Uterus (tissue), 4 donors: ENCODE results near the gene COL23A1. TPM values are rescaled to one million over a fixed set of nuclear protein-coding genes. Genes with fewer than 3 reads are reported as not detected.

Source experiments
- DNase-seq, 2 donors: peaks; one replicate each; pipeline ENCODE4 v3.0.0-alpha.2; 2019 to 2020
- H3K27ac ChIP-seq, 2 donors: fragments of 200-600 bp; sonication (generic); 1 replicate in 1 of 2; 2 replicates in 1 of 2; pipeline ENCODE4 v1.5.1; 2016 to 2018
- H3K27me3 ChIP-seq, 2 donors: fragments of 200-600 bp; sonication (generic); one replicate each; pipeline ENCODE4 v1.5.1; 2018 to 2019; ENCODE audit warnings: control low read depth in 1 of 2
- H3K36me3 ChIP-seq, 2 donors: fragments of 200-600 bp; sonication (generic); one replicate each; pipeline ENCODE4 v1.5.1; 2019; ENCODE audit warnings: control low read depth in 1 of 2
- H3K4me1 ChIP-seq, 2 donors: fragments of 200-600 bp; sonication (generic); one replicate each; pipeline ENCODE4 v1.5.1; 2018 to 2019; ENCODE audit warnings: control low read depth in 1 of 2
- H3K4me3 ChIP-seq, 2 donors: fragments of 200-600 bp; sonication (generic); 1 replicate in 1 of 2; 2 replicates in 1 of 2; pipeline ENCODE4 v1.5.1; 2018 to 2019; ENCODE audit warnings: mild to moderate bottlenecking in 1 of 2
- H3K9me3 ChIP-seq, 2 donors: fragments of 200-600 bp; sonication (generic); one replicate each; pipeline ENCODE4 v1.5.1; 2019; ENCODE audit warnings: control low read depth in 1 of 2
- CTCF ChIP-seq, 4 experiments: fragments of 200-600 bp in 2 of 4; fragments of 450-650 bp in 2 of 4; sonication (generic) in 2 of 4; IDR thresholded peaks; one replicate each; pipeline ENCODE4 v1.5.1; 2016 to 2019; ENCODE audit warnings: antibody characterized with exemption in 4 of 4, mild to moderate bottlenecking in 2 of 4, moderate library complexity in 1 of 4
- POLR2A ChIP-seq, 2 donors: fragments of 450-650 bp; IDR thresholded peaks; one replicate each; pipeline ENCODE4 v1.6.1; 2016; ENCODE audit warnings: antibody characterized with exemption in 2 of 2, mild to moderate bottlenecking in 1 of 2, moderate library complexity in 1 of 2
- intact Hi-C: fragments of 100-400 bp; cut with DNase I; formaldehyde crosslinking; loops from one replicate; pipeline ENCODE4 v1.15.1; 2023; ENCODE audit warnings: low total_unique reads
- total RNA-seq, 4 donors: library from RNA; depleted of rRNA in 3 of 4; stranded (reverse); fragments of >200 nt in 3 of 4; gene quantifications; one replicate each; pipeline versions ENCODE4 v1.1.0 to v1.2.4, GENCODE V29; 2014 to 2023
- donor health status: DM: yes; HTN: yes; CAD: no.

The COL23A1 gene
- total RNA-seq, 4 donors from 2014 or later: 0.85 to 7.6 (median 2.0) TPM; not detected in 1

DNA sequence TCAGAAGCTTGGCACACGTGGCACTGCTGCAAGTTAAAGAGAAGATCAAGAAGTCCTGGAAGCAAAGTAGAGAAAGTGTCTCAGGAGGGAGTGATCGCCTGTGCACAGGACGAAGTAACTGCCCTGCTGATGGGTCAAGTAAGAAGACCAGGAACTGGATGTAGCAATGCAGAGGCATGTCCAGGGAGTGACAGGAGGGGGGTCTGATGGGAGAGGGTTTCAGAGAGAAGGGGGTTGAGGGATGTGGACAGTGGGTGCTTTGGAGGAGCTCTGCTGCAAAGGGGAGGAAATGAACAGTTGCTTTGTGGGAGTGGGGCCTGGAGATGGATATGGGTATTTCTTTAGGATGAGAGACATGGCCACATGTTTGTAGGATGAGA lies 297.4 kb downstream of the COL23A1 start:
- no peaks in the 10 kb centered on the region for H3K36me3 ChIP-seq
- H3K9me3 ChIP-seq: no peaks in the 10 kb centered on the region
- no peak overlapping the region for H3K27ac ChIP-seq
- H3K27me3 ChIP-seq: no peaks in the 10 kb centered on the region
- intact Hi-C loops: no loop called here
- no peaks in the 10 kb centered on the region for H3K4me1 ChIP-seq
- no peak overlapping the region for H3K4me3 ChIP-seq
- no peak for TF ChIP-seq POLR2A (IDR thresholded peaks at IDR 0.05)
- TF ChIP-seq CTCF (IDR thresholded peaks at IDR 0.05): no peak
- DNase-seq: no peak

GRCh38 chr5:178291969-178292825 lies 298.0 kb downstream of the COL23A1 start:
- no peak overlapping the region for H3K4me3 ChIP-seq
- no peak for DNase-seq
- no peak overlapping the region for H3K27ac ChIP-seq
- intact Hi-C loops: no loop called here
- H3K4me1 ChIP-seq: no peaks in the 10 kb centered on the region
- TF ChIP-seq POLR2A (IDR thresholded peaks at IDR 0.05) (no peak), CTCF (IDR thresholded peaks at IDR 0.05) (no peak)
- no peaks in the 10 kb centered on the region for H3K27me3 ChIP-seq
- no peaks in the 10 kb centered on the region for H3K36me3 ChIP-seq
- H3K9me3 ChIP-seq: no peaks in the 10 kb centered on the region

DNA sequence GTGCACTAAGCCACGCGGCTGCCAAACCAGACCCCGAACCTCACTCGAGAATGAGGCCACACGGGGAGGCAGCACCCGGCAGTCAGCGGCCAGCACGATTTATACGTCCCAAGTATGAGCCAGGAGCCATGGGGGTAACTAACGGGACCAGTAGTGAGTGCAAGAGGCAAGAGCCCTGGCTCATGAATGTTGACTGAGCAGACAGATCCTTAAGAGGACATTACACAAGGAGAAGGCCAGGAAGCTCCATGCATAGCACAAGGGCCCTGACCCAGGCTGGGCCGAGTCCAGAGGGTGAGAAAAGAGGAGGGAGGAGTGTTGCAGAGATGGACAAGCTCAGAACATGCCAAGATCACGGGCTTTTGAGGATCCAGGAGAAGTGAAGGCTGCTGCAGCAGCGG lies 299.0 kb downstream of the COL23A1 start:
- Histone ChIP-seq H3K9me3 (no peaks in the 10 kb centered on the region), H3K27me3 (no peaks in the 10 kb centered on the region), H3K27ac (no peak overlapping the region), H3K36me3 (no peaks in the 10 kb centered on the region), H3K4me1 (no peaks in the 10 kb centered on the region), H3K4me3 (no peak overlapping the region)
- no peak for DNase-seq
- TF ChIP-seq POLR2A (IDR thresholded peaks at IDR 0.05) (no peak), CTCF (IDR thresholded peaks at IDR 0.05) (no peak)
- intact Hi-C loops: no loop called here

GRCh38 chr5:178290376-178290775 lies 299.8 kb downstream of the COL23A1 start:
- Histone ChIP-seq H3K36me3 (no peaks in the 10 kb centered on the region), H3K27me3 (no peaks in the 10 kb centered on the region), H3K27ac (no peak overlapping the region), H3K9me3 (no peaks in the 10 kb centered on the region), H3K4me1 (no peaks in the 10 kb centered on the region), H3K4me3 (no peak overlapping the region)
- TF ChIP-seq CTCF (IDR thresholded peaks at IDR 0.05): no peak
- TF ChIP-seq POLR2A (IDR thresholded peaks at IDR 0.05): no peak
- intact Hi-C loops: no loop called here
- no peak for DNase-seq

DNA sequence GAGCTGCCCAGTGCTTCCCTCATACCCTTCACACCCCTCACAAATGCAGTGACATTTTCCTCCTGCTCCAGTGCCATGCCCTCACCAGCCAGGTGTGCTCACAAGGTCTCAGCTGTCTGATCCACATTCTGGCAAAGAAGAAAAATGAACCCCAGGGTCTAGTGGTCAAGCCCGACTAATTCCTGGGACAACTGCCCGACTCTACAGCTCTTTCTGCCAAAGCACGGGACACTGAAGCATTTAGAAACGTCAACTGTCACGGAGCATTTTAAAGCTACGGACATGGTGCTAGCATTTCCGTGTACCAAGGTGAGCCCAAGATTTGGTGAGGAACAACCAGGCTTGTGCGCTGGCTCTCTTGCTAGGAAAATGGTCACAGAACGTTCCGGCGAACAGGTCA lies 300.8 kb downstream of the COL23A1 start:
- intact Hi-C loops: no loop called here
- no peak overlapping the region for H3K4me3 ChIP-seq
- TF ChIP-seq CTCF (IDR thresholded peaks at IDR 0.05): no peak
- no peak for TF ChIP-seq POLR2A (IDR thresholded peaks at IDR 0.05)
- H3K36me3 ChIP-seq: no peaks in the 10 kb centered on the region
- H3K27ac ChIP-seq: no peak overlapping the region
- no peaks in the 10 kb centered on the region for H3K27me3 ChIP-seq
- no peaks in the 10 kb centered on the region for H3K4me1 ChIP-seq
- H3K9me3 ChIP-seq: no peaks in the 10 kb centered on the region
- no peak for DNase-seq
